Transverse colon (tissue), 3 donors: ENCODE results near the gene CTSF.

ENCODE experiments used
- CTCF ChIP-seq, 5 experiments: fragments of 200-600 bp in 3 of 5; fragments of 450-650 bp in 2 of 5; sonication (generic) in 3 of 5; IDR thresholded peaks; 1 replicate in 2 of 5; 2 replicates in 3 of 5; pipeline ENCODE4 v1.5.1; 2016 to 2017; ENCODE audit warnings: antibody characterized with exemption in 5 of 5, inconsistent platforms in 3 of 5, mild to moderate bottlenecking in 2 of 5, moderate library complexity in 1 of 5
- EP300 ChIP-seq: sonication (generic); formaldehyde crosslinking; IDR thresholded peaks from one replicate; pipeline ENCODE4 v1.6.1; 2017; ENCODE audit warnings: antibody characterized with exemption, low read depth

GRCh38 chr11:66543263-66544107 lies 24.9 kb downstream of the CTSF start:
- TF ChIP-seq CTCF (IDR thresholded peaks at IDR 0.05), result peak in 2 of 5 experiments; percentile 13 to 20
- no peak for TF ChIP-seq EP300
